ENCODE results near the gene TYRO3. TPM values are rescaled to one million over a fixed set of nuclear protein-coding genes. Genes with fewer than 3 reads are reported as not detected.

Gene TYRO3
- total and polyA plus RNA-seq, 2 of the 13 experiments (the other 11 are each of a cell fraction or from before 2014, with no cell fraction given): 24.0 to 43.6 TPM

DNA sequence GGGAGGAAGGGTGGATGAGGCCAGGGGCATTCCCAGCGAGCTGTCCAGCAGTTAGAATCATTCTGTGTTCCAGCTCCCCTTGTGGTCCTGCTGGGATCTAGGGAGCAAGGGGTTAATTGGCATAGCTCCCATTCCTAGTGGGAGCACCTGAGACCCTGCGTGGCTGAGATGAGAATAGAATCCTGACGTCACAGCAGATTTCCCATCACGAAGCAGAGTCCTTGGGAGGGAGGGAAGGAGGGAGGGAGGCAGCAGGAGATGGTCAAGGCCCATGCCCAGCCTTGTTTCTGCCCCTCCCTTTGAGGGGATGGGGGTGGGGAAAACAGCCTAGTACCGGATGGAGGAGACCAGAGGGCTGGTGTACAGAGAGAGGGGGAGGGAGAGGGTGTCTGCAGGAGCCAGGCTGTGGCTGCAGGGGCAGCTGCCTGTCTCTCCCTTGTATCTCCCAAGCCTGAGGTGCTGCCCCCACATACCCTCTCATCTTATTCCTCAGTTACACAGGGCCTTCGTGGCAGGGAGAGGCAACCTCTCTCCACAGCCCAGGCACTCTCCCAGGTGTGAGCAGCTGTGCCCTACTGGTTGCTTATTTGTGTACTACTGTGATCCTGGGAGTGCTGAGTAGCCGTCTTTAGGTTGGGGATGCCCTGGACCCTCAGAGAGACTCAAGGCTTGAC, 5.4 kb downstream of the TYRO3 start (continued):
- TF ChIP-seq, protein P1, sequence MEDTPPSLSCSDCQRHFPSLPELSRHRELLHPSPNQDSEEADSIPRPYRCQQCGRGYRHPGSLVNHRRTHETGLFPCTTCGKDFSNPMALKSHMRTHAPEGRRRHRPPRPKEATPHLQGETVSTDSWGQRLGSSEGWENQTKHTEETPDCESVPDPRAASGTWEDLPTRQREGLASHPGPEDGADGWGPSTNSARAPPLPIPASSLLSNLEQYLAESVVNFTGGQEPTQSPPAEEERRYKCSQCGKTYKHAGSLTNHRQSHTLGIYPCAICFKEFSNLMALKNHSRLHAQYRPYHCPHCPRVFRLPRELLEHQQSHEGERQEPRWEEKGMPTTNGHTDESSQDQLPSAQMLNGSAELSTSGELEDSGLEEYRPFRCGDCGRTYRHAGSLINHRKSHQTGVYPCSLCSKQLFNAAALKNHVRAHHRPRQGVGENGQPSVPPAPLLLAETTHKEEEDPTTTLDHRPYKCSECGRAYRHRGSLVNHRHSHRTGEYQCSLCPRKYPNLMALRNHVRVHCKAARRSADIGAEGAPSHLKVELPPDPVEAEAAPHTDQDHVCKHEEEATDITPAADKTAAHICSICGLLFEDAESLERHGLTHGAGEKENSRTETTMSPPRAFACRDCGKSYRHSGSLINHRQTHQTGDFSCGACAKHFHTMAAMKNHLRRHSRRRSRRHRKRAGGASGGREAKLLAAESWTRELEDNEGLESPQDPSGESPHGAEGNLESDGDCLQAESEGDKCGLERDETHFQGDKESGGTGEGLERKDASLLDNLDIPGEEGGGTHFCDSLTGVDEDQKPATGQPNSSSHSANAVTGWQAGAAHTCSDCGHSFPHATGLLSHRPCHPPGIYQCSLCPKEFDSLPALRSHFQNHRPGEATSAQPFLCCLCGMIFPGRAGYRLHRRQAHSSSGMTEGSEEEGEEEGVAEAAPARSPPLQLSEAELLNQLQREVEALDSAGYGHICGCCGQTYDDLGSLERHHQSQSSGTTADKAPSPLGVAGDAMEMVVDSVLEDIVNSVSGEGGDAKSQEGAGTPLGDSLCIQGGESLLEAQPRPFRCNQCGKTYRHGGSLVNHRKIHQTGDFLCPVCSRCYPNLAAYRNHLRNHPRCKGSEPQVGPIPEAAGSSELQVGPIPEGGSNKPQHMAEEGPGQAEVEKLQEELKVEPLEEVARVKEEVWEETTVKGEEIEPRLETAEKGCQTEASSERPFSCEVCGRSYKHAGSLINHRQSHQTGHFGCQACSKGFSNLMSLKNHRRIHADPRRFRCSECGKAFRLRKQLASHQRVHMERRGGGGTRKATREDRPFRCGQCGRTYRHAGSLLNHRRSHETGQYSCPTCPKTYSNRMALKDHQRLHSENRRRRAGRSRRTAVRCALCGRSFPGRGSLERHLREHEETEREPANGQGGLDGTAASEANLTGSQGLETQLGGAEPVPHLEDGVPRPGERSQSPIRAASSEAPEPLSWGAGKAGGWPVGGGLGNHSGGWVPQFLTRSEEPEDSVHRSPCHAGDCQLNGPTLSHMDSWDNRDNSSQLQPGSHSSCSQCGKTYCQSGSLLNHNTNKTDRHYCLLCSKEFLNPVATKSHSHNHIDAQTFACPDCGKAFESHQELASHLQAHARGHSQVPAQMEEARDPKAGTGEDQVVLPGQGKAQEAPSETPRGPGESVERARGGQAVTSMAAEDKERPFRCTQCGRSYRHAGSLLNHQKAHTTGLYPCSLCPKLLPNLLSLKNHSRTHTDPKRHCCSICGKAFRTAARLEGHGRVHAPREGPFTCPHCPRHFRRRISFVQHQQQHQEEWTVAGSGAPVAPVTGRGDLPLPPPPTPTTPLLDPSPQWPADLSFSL (CRISPR knock-in tag; IDR thresholded peaks at IDR 0.05): no peak
- TF ChIP-seq ZNF761 (CRISPR knock-in tag; conservative IDR thresholded peaks at IDR 0.05) (0 out of 2 replicates have a peak, but pooled peaks have one; percentile 27), ZNF331 (CRISPR knock-in tag; IDR thresholded peaks at IDR 0.05) (peak; percentile 61; the same call in 1 of the 2 replicates), ZNF501 (CRISPR knock-in tag; IDR thresholded peaks at IDR 0.05) (0 out of 2 replicates have a peak, but pooled peaks have one; percentile 59), MAZ (IDR thresholded peaks at IDR 0.05; ENCODE audit: borderline replicate concordance, low read depth, low read length) (peak; percentile 76; the same call in 1 of the 2 replicates), MAZ (CRISPR knock-in tag; IDR thresholded peaks at IDR 0.05; ENCODE audit: low read depth) (peak; percentile 62), SSRP1 (CRISPR knock-in tag; IDR thresholded peaks at IDR 0.05) (0 out of 2 replicates have a peak, but pooled peaks have one; percentile 30), TARDBP (CRISPR knock-in tag; IDR thresholded peaks at IDR 0.05) (peak; percentile 67; the same call in 1 of the 2 replicates)
- TF ChIP-seq, protein P2, sequence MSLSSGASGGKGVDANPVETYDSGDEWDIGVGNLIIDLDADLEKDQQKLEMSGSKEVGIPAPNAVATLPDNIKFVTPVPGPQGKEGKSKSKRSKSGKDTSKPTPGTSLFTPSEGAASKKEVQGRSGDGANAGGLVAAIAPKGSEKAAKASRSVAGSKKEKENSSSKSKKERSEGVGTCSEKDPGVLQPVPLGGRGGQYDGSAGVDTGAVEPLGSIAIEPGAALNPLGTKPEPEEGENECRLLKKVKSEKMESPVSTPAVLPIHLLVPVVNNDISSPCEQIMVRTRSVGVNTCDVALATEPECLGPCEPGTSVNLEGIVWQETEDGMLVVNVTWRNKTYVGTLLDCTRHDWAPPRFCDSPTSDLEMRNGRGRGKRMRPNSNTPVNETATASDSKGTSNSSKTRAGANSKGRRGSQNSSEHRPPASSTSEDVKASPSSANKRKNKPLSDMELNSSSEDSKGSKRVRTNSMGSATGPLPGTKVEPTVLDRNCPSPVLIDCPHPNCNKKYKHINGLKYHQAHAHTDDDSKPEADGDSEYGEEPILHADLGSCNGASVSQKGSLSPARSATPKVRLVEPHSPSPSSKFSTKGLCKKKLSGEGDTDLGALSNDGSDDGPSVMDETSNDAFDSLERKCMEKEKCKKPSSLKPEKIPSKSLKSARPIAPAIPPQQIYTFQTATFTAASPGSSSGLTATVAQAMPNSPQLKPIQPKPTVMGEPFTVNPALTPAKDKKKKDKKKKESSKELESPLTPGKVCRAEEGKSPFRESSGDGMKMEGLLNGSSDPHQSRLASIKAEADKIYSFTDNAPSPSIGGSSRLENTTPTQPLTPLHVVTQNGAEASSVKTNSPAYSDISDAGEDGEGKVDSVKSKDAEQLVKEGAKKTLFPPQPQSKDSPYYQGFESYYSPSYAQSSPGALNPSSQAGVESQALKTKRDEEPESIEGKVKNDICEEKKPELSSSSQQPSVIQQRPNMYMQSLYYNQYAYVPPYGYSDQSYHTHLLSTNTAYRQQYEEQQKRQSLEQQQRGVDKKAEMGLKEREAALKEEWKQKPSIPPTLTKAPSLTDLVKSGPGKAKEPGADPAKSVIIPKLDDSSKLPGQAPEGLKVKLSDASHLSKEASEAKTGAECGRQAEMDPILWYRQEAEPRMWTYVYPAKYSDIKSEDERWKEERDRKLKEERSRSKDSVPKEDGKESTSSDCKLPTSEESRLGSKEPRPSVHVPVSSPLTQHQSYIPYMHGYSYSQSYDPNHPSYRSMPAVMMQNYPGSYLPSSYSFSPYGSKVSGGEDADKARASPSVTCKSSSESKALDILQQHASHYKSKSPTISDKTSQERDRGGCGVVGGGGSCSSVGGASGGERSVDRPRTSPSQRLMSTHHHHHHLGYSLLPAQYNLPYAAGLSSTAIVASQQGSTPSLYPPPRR (CRISPR knock-in tag; IDR thresholded peaks at IDR 0.05; ENCODE audit: borderline replicate concordance): 0 out of 2 replicates have a peak, but pooled peaks have one; percentile 20
- TF ChIP-seq, protein P3, sequence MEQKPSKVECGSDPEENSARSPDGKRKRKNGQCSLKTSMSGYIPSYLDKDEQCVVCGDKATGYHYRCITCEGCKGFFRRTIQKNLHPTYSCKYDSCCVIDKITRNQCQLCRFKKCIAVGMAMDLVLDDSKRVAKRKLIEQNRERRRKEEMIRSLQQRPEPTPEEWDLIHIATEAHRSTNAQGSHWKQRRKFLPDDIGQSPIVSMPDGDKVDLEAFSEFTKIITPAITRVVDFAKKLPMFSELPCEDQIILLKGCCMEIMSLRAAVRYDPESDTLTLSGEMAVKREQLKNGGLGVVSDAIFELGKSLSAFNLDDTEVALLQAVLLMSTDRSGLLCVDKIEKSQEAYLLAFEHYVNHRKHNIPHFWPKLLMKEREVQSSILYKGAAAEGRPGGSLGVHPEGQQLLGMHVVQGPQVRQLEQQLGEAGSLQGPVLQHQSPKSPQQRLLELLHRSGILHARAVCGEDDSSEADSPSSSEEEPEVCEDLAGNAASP (CRISPR knock-in tag; IDR thresholded peaks at IDR 0.05; ENCODE audit: borderline replicate concordance): no peak

All from HepG2 (cell line).